Measurements from ENCODE around the gene ZNF766.

DNA sequence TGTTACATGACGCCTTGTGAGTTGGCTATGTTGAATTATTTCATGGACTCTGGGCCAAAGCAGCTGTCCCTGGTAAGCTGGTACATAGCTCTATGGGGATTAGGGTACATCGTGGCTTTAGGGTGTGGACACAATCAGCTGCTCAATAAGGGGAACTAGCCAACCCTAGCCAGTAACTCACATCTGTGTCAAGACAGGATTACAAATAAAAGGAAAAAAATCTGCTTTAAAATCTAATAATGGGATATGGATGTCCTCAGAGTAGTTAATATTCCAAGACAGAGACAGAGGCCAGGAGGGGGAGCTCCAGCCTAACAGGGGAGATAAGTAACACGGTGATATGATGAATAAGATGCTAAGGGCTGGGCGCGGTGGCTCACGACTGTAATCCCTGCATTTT lies 21.1 kb upstream of the ZNF766 start:
- TF ChIP-seq, protein P1, sequence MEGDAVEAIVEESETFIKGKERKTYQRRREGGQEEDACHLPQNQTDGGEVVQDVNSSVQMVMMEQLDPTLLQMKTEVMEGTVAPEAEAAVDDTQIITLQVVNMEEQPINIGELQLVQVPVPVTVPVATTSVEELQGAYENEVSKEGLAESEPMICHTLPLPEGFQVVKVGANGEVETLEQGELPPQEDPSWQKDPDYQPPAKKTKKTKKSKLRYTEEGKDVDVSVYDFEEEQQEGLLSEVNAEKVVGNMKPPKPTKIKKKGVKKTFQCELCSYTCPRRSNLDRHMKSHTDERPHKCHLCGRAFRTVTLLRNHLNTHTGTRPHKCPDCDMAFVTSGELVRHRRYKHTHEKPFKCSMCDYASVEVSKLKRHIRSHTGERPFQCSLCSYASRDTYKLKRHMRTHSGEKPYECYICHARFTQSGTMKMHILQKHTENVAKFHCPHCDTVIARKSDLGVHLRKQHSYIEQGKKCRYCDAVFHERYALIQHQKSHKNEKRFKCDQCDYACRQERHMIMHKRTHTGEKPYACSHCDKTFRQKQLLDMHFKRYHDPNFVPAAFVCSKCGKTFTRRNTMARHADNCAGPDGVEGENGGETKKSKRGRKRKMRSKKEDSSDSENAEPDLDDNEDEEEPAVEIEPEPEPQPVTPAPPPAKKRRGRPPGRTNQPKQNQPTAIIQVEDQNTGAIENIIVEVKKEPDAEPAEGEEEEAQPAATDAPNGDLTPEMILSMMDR (IDR thresholded peaks at IDR 0.05) = peak; percentile 43 to 54 (median 49)
- TF ChIP-seq POLR2AphosphoS5 (IDR thresholded peaks at IDR 0.05) = no peak
- no peak for TF ChIP-seq POLR2A (IDR thresholded peaks at IDR 0.05)
